Suppressor macrophage treated with lipopolysaccharide for 1 hour (primary cell): Measurements from ENCODE around the gene P3R3URF.

Source experiments
- DNase-seq, 3 donors: peaks; one replicate each; pipeline ENCODE4 v3.0.0-alpha.2; 2020 to 2022

The P3R3URF gene

GRCh38 chr1:46193984-46194570 is 17.8 kb upstream of the P3R3URF start:
- DNase-seq = no peak

- DNase-seq = no peak
These were observed 17.0 kb upstream of the P3R3URF start for GRCh38 chr1:46193285-46193684.

GRCh38 chr1:46192171-46192570 is 15.9 kb upstream of the P3R3URF start:
- no peak for DNase-seq

- DNase-seq = no peak
These were observed 14.9 kb upstream of the P3R3URF start for GRCh38 chr1:46191033-46191701.

- no peak for DNase-seq
These were observed 14.3 kb upstream of the P3R3URF start for GRCh38 chr1:46190539-46190938.

- DNase-seq = no peak
These were observed 12.2 kb upstream of the P3R3URF start for GRCh38 chr1:46188295-46189030.

- no peak for DNase-seq
These were observed 11.0 kb upstream of the P3R3URF start for GRCh38 chr1:46187106-46187869.

- DNase-seq = no peak
These were observed 9.8 kb upstream of the P3R3URF start for GRCh38 chr1:46186076-46186475.

GRCh38 chr1:46184920-46185658 is 8.8 kb upstream of the P3R3URF start:
- DNase-seq = peak in 2 of 3 donors; percentile 40 to 45

- DNase-seq = peak; percentile 45 to 58 (median 55)
These were observed 7.8 kb upstream of the P3R3URF start for GRCh38 chr1:46183926-46184557.

- DNase-seq = peak; percentile 78 to 85 (median 84)
These were observed 7.0 kb upstream of the P3R3URF start for GRCh38 chr1:46183079-46183847.

- DNase-seq = no peak
These were observed 5.3 kb upstream of the P3R3URF start for GRCh38 chr1:46181343-46182260.

- DNase-seq = peak in 1 of 3 donors; percentile 45
These were observed 3.9 kb upstream of the P3R3URF start for GRCh38 chr1:46180082-46180616.

- DNase-seq = peak; percentile 77 to 88 (median 88)
These were observed 3.1 kb upstream of the P3R3URF start for GRCh38 chr1:46179138-46180081.

- peak in 2 of 3 donors; percentile 35 to 39 for DNase-seq
These were observed 1.0 kb downstream of the P3R3URF start for GRCh38 chr1:46175243-46175642.

GRCh38 chr1:46174448-46175231 is 1.6 kb downstream of the P3R3URF start, which contains the start of gene TSPAN1:
TSPAN1 (plus strand) TSS chr1:46175087; CDS start chr1:46181108, 6,021 bp downstream.
- peak; percentile 31 to 49 (median 41) for DNase-seq

GRCh38 chr1:46173361-46173856 is 2.9 kb downstream of the P3R3URF start:
- no peak for DNase-seq
